ENCODE results near the gene CCDC32.
"Not testable (repeated sequence)": the region's sequence is repeated elsewhere in the genome, so short reads cannot be mapped to it uniquely, and the experiment has no call there.

Gene CCDC32, protein sequence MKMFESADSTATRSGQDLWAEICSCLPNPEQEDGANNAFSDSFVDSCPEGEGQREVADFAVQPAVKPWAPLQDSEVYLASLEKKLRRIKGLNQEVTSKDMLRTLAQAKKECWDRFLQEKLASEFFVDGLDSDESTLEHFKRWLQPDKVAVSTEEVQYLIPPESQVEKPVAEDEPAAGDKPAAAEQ

DNA sequence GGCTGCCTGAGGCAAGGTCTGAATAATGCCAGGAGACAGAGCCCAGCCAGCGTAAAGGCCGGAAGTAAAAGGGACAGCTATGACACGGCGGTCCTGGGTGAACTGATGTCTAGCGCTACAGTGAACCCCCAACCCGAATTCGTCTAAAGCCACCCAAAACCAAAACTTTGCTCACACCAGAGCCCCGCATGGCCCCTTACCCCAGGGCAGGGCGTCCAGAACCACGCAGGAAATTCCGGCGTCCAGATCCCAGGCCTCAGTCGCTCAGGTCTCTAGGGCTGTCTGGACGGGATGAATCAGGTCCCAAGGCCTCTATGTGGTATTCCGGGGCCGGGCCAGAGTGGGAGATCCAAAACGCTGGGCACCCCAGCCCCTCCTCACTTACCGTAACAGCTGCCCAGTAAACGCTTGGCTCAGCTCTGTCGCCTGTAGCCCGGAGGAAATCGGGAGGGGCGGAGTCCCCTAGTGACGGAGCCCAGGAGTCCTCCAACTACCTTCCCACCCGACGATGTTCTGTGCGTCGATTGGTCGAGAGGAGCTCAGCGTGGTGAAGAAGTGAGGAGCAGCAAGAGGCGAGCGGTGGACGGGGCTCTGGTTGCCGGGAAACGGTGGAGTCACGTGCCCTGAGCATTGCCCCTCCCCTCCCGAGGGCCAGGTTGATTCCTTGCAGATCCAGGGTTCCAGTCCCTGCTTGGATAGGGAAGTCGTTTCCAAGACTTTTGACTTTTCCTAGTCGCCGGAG lies at the start of gene CCDC32:
CCDC32 (minus strand) TSS at position 452 of the 742 bp plus-strand sequence. CDS start 2,027 bp downstream, outside the sequence.
- peak; percentile 86 to 92 for DNase-seq (ENCODE audit: low read depth in 2 of 2)

DNA sequence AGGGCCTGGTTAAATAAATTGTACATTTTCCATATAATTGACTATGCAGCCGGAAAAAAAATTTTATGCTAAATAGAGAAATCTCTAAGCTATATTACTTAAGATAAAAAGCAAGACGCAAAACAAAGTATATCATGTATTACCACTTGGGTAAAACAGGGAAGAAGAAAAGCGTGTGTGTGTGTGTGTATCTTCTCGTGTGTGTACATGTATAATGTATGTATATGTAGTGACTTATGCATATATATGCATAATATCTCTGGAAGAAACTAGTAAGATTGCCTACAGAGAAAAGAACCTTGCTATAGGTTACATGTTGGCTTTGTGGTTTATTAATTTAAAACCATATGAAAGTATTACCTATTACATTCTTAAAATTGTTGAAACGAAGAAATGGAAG lies 48.2 kb upstream of the CCDC32 start:
- no peak for DNase-seq (ENCODE audit: low read depth in 2 of 2)

DNA sequence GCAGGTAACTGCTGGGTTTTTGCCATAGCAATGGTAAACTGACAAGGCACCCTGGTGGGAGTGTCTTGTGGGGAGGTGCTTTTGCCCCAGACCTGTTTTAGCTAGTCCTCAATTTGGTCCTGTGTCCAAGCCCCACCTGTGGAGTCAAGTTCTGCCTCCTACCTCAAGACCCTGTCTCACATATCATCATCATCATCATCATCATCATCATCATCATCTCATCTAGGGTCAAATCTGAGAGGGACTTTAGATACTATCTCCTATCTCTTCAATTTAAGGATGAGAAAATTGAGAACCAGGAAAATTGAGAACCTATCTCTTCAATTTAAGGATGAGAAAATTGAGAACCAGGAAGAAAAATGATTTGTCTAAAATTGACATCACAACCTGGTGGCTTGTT lies 39.1 kb upstream of the CCDC32 start:
- no peak for DNase-seq (ENCODE audit: low read depth in 2 of 2)

DNA sequence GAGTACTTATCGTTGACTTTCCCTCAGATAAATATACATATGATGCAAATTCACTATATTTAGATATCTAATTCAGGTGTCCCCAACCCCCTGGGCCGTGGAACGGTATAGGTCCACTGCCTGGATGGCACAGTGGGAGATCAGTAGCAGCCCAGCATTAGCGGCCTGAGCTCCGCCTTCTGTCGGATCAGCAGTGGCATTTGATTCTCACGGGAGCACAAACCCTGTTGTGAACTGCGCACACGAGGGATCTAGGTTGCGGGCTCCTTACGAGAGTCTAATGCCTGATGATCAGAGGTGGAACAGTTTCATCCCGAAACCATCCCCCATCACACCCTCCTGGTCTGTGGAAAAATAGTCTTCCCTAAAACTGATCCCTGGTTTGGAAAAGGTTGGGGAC lies 36.1 kb upstream of the CCDC32 start:
- no peak for DNase-seq (ENCODE audit: low read depth in 2 of 2)

DNA sequence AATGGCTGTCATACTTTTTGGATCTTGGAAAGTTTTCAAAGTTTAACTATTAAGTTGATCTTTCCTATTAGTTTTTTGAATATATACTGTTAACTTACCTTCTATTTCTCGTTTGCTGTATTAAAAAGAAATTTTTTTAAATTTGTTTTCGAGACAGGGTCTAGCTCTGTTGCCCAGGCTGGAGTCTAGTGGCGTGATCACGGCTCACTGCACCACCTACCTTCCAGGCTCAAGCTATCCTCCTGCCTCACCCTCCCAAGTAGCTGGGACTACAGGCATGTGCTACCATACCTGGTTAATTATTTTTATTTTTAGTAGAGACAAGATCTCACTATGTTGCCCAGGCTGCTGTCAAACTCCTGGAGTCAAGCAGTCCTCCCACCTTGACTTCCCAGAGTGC lies 33.8 kb upstream of the CCDC32 start:
- DNase-seq (ENCODE audit: low read depth in 2 of 2) = no peak

DNA sequence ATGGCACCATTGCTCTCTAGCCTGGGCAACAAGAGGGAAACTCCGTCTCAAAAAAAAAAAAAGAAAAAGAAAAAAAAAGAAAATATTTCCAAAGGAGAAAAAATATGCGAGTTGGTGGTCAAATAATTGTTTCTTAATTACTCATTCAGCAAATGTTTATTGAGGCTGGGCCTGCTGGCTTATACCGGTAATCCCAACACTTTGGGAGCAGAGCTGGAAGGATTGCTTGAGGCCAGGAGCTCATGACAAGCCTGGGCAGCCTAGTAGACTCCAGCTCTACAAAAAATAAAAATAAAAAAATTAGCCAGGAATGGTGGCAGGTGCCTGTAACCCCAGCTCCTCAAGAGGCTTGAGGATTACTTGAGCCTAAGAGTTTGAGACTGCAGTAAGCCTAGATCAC lies 33.3 kb upstream of the CCDC32 start:
- no peak for DNase-seq (ENCODE audit: low read depth in 2 of 2)

DNA sequence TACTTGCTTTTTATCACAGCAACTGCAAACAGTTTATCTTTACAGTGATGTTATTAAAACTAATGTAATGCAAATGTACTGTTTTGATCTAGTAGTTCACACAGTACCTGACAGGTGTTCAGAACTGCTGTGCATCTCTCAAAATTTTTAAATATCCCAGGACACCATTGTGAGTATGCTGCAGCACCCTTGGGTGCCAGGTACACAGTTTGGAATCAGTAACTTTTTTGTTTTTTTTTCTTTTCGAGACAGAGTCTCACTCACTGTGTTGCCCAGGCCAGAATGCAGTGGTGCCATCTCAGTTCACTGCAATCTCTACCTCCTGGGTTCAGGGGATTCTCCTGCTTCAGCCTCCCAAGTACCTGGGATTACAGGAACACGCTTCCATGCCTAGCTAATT lies 32.2 kb upstream of the CCDC32 start:
- DNase-seq (ENCODE audit: low read depth in 2 of 2) = no peak

DNA sequence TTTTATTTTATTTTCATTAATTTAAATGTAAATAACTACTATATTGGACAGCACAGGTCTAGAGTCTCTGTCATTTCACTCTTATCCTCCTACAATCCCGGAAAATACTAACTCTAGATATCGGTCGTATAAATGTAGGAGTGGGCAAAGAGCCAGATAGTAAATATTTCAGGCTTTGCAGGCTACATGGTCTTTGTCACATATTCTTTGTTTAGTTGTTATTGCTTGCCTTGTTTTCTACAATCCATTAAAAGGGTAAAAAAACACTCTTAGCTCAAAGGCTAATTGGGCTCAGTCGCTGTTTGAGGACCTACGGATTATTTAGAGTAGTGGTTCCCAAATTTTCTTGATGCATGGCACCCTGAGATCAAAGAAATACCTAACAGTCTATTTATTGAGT lies 30.9 kb upstream of the CCDC32 start:
- no peak for DNase-seq (ENCODE audit: low read depth in 2 of 2)

DNA sequence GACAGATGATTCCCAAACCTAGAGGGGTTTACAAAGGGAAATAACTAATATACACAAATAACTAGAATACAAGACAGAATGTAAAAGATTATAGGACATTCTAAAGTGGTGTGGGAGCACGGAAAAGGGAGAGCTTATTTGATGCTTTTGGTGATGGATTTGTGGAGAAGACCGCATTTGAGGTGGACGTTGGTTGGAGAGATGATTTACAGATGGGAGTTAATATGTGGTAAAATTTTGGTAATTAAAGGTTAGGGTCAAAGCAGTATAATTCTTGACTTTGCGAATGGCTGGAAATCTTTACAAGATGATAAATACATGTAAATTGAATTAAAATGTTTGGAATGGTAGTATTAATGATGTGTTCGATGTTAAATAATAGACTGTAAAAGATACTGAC lies 30.4 kb upstream of the CCDC32 start:
- DNase-seq (ENCODE audit: low read depth in 2 of 2) = no peak

DNA sequence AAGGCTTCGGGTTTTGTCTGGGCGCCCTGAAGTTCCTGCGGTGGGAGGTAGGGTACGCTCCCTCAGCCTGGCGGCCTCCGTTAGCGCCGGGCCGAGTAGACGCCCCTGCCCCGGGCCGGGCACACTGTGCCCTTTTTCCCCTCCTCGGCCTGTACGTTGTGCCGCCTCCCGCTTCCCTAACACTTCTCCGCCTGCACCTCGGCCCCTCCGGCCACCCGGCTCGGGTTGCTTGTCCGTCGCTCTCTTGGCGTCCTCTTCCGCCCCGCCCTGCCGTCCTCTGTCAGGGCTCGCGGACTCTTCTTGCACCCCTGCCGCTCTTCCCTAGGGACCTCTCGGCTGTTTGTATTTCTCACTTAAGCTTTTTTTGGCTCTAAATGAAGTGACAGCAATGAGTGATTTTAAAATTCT lies 29.6 kb upstream of the CCDC32 start:
- peak in 1 of 2 donors; percentile 4 for DNase-seq (ENCODE audit: low read depth in 2 of 2)

DNA sequence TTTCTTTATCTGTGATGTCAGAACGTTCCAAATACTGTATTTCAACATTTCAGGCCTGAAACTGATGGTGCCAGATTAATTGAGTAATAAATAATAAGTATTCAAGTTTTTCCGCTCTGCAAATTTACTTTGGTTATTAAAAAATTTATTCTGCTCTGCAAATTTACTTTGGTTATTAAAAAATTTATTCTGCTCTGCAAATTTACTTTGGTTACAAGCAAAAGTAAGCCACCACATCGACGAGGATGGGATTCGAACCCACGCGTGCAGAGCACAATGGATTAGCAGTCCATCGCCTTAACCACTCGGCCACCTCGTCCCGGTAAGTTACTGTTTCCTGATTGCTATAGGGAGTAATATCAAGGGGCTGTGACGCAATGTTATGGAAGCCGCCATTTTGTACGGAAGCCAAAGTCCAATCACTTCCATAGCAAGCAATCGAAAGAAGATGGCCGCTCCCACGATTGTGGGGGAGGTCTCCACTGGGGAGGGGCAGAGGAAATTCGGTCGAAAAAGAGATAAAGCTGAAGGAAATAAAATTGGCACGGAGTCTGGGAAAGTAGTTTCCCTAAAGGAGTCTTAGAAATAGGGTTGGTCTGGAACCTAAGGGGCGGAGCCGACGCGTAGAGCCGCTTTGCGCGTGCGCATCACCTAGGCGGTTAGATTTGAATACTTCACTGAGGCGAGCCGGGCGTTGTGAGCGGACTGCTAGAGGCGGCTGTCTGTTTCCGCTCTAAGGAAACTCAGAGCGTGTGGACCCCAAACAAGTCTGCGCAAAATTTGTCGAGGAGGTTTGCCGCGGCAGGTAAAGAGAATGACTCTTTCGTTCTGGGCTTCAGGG lies 29.0 kb upstream of the CCDC32 start, which contains the start of gene KNL1:
KNL1 (plus strand) TSS at position 662 of the 841 bp plus-strand sequence. CDS start 8,683 bp downstream, outside the sequence.
- peak; percentile 73 to 79 for DNase-seq (ENCODE audit: low read depth in 2 of 2)

DNA sequence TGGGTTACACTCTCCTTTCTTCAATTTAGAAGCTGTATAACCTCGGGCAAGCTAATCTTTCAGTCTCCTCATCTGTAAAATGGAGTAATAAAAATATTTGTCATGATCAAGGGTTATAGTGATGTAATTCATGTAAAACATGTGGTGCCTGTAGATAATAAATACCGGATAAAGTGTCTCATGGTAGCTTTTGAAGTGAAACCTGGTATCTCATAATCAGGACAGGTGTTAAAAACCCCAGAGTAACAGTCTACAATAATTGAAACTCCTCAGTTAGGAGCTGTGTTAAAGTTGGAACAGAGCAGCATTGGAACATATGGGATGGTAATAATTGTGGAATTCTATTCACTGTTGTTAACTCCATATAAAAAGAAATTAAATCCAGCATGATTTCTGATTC lies 28.3 kb upstream of the CCDC32 start:
- DNase-seq (ENCODE audit: low read depth in 2 of 2) = no peak

DNA sequence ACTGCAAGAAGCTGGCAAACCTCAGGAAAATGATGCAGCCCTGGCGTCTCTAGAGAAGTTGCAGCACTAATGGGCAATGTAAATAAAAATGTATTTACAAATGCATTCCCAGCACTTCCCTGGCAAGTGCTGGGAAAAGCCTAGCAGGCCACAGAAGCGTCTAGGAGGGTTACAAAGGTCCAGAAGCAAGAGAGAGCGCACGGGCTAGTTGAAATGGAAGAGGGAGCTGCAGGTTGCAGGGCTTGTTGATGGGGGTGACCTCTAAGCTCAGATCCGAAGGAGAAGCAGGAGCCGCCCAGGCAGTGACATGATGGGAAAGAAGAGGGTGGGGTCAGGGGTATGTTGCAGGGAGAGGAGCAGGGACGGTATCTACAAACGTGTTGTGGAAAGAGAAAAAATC lies 26.5 kb upstream of the CCDC32 start:
- no peak for DNase-seq (ENCODE audit: low read depth in 2 of 2)

DNA sequence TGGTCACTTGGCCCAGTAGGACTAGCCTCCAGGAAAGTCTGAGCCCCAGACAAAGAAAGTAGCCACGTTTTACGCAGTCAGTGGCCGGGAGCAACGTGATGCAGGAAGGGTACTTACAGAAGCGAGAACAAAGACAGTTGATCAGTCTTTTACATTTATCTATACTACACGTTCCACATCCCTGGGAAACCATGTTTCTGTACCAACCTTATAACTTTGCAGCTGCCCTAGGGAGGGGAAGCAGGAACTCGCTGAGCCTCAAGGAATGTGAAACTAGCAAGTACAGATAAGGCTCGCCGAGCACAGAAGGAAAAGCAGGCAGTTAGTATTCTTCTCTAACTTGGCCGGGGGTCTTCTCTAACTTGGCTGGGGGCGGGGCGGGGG lies 25.8 kb upstream of the CCDC32 start:
- DNase-seq (ENCODE audit: low read depth in 2 of 2) = no peak

DNA sequence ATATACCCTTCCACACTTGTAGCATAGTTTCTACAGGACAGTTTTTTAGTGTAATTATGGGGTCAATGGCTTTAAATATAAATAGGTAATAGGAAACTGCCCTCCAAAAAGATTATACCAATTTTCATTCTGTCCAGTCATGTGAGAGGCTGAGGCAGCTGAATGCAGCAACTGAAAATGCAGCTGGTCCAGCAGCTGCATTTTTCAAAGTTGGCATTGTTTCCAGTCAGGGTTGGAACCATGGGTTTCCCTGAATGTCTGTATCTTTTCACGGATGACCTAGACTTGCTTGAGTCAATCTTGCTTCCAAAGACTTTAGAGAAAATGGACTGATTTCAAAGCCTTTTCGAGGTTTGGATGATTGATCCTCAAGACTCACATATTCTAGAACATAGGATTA lies 19.3 kb upstream of the CCDC32 start:
- DNase-seq (ENCODE audit: low read depth in 2 of 2) = no peak

DNA sequence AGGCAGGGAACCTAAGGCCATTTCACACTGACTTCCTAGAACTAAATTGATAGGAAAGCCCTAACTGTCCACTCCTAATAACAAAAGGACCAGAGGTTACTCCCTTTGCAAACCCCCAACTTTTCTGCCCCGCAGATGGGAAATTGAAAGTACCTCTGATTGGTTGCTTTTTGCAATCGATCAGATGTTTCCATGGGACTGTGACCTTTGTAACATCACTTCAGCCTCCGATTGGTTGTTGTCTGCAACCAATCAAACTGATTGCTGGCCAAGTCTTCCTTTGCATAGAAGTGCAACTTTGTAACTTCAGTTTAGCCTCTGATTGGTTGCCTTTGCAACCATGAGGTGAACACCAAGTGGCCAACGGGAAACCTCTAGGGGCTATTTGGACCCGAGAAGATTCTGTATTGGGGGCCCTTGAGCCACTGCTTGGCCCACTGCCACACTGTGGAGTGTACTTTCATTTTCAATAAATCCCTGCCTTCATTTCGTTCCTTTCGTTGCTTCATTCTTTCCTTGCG lies 17.9 kb upstream of the CCDC32 start:
- no peak for DNase-seq (ENCODE audit: low read depth in 2 of 2)

DNA sequence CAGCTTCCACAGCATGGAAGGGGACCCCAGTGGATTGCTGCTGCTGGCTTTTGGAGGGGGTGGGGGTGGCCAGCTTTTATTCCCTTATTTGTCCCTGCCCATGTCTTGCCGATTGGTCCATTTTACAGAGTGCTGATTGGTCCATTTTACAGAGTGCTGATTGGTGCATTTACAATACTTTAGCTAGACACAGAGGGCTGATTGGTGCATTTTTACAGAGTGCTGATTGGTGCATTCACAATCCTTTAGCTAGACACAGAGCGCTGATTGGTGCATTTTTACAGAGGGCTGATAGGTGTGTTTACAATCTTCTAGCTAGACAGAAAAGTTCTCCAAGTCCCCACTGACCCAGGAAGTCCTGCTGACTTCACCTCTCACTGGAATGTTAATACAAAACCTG lies 17.0 kb upstream of the CCDC32 start:
- DNase-seq (ENCODE audit: low read depth in 2 of 2) = not testable (repeated sequence)

DNA sequence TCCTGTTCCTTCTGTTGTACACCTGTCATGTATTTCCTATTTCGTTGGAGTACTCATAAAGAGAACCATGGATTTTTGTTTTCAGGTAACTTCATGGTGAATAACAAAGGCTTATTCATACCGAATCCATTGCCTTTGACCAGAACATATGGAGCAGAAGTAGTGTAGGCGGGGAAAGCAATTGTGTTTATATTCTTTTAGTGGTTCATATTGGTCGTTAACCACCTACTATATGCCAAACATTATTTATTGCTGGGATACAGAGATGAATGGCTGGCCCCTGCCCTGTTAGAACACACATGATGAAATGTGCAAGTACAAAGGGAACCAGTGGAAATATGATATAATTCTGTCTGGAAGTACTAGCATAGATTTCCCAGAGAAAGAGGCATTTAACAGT lies 14.1 kb upstream of the CCDC32 start:
- DNase-seq (ENCODE audit: low read depth in 2 of 2) = no peak

DNA sequence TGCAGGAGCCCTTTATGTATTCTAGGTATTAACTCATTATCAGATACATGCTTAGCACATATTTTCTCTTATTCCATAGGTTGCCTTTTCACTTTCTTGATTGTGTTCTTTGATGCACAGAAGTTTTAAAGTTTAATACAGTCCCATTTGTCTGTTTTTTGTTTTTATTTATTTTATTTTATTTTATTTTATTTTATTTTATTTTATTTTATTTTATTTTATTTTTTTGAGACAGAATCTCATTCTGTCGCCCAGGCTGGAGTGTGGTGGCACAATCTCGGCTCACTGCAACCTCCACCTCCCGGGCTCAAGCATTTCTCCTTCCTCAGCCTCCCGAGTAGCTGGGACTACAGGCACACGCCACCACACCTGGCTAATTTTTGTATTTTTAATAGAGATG lies 12.1 kb upstream of the CCDC32 start:
- not testable (repeated sequence) for DNase-seq (ENCODE audit: low read depth in 2 of 2)

DNA sequence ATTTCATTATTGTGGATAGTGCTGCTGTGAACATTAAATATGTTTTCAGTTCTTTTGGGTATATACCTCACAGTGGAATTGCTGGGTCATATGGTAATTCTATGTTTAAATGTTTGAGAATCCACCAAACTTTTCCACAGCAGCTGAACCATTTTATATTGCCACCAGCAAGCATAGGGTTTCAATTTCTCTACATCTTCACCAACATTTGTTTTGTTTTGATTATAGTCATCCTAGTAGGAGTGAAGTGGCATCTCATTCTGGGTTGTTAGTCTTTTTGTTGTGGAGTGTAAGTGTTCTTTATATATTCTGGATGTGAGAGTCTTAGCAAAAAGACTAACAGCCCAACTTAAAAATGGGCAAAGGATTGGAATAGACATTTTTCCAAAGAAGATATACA lies 10.3 kb upstream of the CCDC32 start:
- no peak for DNase-seq (ENCODE audit: low read depth in 2 of 2)

DNA sequence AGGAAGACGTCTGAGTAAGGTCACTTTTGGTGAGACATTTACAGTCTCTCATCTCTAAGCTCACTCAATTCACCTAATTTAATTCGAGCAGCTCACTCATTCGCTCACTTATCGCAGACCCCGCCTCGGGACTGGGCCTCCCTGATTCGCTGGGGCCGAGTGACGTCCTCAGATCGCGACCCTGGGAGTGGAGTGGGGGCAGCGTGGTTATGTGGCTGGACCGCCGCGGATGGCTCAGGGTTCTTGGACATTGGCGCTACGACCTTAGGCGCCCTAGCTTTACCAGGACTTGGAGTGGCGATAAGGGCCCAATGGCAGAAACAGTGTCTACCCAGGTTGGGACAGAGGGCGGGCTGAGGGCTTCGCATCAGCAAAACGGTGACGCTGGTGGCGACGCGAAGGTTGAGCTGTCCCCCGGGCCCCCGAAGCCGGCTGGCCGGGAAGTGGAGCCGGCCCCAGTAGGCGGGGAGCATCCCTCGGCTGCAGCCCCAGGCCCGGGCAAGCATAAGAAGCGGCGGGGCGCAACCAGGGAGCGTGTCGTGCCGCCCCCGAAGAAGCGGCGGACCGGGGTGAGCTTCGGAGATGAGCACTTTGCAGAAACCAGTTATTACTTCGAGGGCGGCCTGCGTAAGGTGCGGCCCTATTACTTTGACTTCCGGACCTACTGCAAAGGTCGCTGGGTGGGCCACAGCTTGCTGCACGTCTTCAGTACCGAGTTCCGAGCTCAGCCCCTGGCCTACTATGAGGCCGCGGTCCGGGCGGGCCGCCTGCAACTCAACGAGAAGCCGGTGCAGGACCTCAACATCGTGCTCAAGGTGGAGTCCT lies 4.5 kb upstream of the CCDC32 start, which contains the start of gene RPUSD2:
RPUSD2 (plus strand) TSS at position 171 of the 825 bp plus-strand sequence; CDS start at position 210, 39 bp downstream.
- DNase-seq (ENCODE audit: low read depth in 2 of 2) = peak; percentile 79 to 81

Data from stimulated activated CD8-positive, alpha-beta memory T cell treated with anti-CD3 and anti-CD28 coated beads, Interleukin-2, amount 100 ng/mL, for 1 hour (primary cell).